Muscle of back (tissue), 11 donors: ENCODE results near the gene MRTFA. TPM values are rescaled to one million over a fixed set of nuclear protein-coding genes. Genes with fewer than 3 reads are reported as not detected.
"Not testable (repeated sequence)": the region's sequence is repeated elsewhere in the genome, so short reads cannot be mapped to it uniquely, and the experiment has no call there.

Source experiments
- DNase-seq, 3 donors: peaks; one replicate each; pipeline versions ENCODE4 v3.0.0 to v3.0.0-alpha.2; 2013
- polyA plus RNA-seq, 10 donors: library from polyadenylated mRNA; unstranded; fragments of 120-200 nt; gene quantifications; one replicate each; pipeline ENCODE4 v1.2.1, GENCODE V29; 2013; ENCODE audit not compliant: insufficient read length in 10 of 10

MRTFA gene
- polyA plus RNA-seq, 10 donors: 20.5 to 30.4 (median 25.6) TPM

DNA sequence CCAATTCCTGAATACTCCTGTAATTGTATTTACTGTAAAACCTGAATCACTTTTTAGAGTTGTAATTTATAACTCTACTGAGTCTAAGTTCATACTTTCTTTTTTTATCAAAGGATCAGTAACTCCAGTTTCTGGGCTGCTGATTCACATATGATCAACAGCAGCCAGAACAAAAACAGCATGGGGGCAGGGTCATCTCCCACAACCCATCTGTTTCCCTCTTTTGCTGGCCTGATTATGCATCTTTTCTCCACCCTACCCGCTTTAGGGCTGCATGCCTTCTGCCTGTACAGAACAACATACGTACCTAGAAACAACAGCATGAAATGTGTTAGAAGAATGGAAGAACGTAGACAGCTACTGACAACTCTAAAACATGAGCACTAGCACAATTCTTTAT, 76.0 kb downstream of the MRTFA start:
- DNase-seq: peak in 1 of 3 donors; percentile 29

DNA sequence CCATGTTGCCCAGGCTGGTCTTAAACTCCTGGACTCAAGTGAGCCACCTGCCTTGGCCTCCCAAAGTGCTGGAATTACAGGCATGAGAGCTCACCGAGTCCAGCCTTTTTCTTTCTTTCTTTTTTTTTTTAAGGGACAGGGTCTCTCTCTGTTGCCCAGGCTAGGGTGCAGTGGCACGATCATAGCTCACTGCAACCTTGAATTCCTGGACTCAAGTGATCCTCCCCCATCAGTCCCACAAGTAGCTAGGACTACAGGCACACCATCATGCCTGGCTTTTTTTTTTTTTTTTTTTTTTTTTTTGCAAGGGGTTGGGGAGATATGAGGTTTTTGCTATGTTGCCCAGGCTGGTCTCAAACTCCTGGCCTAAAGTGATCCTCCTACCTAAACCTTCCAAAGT, 78.5 kb downstream of the MRTFA start:
- DNase-seq: no peak

GRCh38 chr22:40556641-40557040, 79.9 kb downstream of the MRTFA start:
- no peak for DNase-seq

DNA sequence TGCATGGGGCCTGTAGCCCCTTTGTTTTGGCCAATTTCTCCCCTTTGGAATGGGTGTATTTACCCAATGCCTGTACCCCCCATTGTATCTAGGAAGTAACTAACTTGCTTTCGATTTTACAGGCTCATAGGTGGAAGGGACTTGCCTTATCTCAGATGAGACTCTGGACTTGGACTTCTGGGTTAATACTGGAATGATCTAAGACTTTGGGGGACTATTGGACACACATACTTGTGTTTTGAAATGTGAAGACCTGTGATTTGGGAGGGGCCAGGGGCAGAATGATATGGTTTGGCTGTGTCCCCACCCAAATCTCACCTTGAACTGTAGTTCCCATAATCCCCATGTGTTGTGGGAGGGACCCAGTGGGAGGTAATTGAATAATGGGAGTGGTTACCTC, 82.5 kb downstream of the MRTFA start:
- not testable (repeated sequence) for DNase-seq

DNA sequence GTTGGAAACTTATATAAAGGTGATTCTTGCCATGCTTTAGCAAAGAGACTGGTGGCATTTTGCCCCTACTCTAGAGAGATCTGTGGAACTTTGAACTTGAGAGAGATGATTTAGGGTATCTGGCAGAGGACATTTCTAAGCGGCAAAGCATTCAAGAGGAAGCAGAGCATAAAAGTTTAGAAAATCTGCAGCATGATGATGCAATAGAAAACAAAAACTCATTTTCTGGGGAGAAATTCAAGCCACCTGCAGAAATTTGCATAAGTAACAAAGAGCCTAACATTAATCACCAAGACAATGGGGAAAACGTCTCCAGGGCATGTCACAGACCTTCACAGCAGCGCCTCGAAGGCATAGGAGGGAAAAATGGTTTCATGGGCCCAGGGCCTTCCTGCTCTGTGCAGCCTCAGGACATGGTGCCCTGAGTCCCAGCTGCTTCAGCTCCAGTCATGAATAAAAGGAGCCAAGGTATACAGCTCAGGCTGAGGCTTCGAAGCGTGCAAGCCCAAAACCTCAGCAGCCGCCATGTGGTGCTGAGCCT, 83.4 kb downstream of the MRTFA start:
- no peak for DNase-seq

- DNase-seq: no peak
These were observed 84.4 kb downstream of the MRTFA start for GRCh38 chr22:40552070-40552469.

GRCh38 chr22:40547729-40548143, 88.8 kb downstream of the MRTFA start:
- no peak for DNase-seq

GRCh38 chr22:40544758-40545157, 91.8 kb downstream of the MRTFA start:
- DNase-seq: no peak

DNA sequence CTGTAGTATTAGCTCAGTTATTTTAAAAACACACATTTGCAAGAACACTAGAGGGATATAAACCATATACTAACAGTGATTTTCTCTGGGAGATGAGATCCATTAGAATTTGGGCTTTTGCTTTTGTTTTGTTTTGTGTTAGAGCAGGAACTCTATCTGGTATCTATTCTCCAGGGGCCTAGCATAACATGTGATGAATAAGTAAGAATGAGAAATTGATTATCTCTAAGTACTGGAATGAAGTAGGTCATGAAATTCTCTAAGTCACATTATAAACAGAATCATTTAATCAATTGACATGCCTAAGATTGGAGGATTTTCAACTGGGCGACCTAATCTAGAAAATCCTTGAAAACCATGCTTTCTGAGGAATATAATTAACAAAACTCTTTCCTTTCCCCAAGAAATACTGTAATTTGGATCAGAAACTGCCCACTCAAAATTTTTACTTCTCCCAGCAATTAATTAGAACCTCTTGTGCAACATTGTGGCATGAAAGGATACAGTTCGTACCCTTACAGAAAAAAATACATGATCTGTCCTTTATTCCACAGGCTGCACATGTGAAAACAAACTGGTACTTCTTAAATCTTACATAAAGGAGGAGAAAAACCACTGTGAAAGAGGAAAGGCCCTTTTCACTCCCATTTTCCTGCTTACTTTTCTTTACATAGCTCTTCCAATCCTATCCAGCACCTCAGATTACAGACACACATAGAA, 93.5 kb downstream of the MRTFA start:
- DNase-seq: no peak

GRCh38 chr22:40541300-40541699, 95.2 kb downstream of the MRTFA start:
- no peak for DNase-seq

DNA sequence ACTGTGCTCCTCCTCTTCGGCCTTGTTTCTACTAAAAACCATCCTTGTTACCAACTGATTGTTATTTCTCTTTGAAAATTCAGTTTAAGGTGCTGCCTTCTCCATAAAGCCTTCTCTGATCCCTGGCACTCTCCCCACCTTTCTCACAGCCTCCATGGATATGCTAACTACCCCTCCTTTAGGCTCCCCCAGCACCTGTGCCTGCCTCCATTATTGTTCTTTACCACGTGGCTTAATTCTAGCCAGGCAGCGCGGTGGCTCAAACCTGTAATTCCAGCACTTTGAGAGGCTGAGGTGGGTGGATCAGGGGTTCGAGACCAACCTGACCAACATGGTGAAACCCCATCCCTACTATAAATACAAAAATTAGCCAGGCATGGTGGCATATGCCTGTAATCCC, 96.3 kb downstream of the MRTFA start:
- no peak for DNase-seq

GRCh38 chr22:40536149-40536548, 100.4 kb downstream of the MRTFA start:
- not testable (repeated sequence) for DNase-seq

GRCh38 chr22:40535642-40536041, 100.9 kb downstream of the MRTFA start:
- no peak for DNase-seq

GRCh38 chr22:40535189-40535512, 101.4 kb downstream of the MRTFA start:
- no peak for DNase-seq

GRCh38 chr22:40534379-40535188, 101.9 kb downstream of the MRTFA start:
- DNase-seq: peak in 1 of 3 donors; percentile 29

DNA sequence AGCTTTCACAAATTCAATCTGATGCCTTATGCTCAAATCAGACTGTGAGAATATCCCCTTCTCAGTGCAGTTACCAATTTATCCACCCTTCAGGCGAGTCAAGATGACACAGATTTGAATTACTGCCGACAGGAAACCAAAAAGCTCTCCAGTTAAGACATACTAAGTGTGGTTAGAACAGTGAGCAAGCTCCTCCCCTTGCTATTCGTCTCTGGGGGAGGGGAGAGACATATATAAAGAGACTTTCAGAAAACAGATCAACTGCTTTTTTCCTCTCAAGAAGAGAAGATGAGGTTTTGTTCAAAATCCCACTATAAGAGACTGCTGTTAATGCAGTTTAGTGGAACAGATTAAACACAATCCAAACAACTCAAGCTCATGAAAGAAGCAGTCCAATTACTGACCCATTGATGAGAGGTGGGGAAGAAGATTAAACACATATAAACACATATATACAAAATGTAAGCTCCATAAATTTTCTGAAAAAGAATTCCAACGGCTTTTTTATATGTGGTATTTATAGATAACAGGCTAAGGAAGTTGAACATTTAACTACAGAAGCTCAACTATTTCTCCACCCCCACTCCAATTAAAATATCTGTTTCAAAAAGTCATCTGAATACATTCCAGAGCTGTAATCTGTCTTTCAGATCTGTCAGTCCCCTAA, 102.7 kb downstream of the MRTFA start:
- DNase-seq: peak in 2 of 3 donors; percentile 56 to 77

- no peak for DNase-seq
These were observed 104.3 kb downstream of the MRTFA start for GRCh38 chr22:40531951-40532900.

- not testable (repeated sequence) for DNase-seq
These were observed 106.1 kb downstream of the MRTFA start for GRCh38 chr22:40530391-40530790.

- no peak for DNase-seq
These were observed 106.7 kb downstream of the MRTFA start for GRCh38 chr22:40529821-40530220.

DNA sequence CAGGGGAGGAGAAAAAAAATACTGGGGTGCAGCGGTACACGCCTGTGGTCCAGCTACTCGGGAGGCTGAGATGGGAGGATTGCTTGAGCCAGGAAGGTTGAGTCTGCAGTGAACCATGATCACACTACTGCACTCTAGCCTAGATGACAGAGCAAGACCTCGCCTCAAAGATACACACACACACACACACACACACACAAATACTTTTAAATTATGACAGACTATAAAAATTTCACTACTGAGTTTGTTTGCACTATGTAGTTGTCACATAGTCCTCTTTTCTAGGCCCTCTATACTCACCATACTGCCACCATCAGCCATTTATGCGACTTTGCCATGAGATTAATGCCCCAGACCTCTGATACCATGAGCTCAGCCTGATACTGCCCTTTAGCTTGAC, 109.6 kb downstream of the MRTFA start:
- DNase-seq: no peak

DNA sequence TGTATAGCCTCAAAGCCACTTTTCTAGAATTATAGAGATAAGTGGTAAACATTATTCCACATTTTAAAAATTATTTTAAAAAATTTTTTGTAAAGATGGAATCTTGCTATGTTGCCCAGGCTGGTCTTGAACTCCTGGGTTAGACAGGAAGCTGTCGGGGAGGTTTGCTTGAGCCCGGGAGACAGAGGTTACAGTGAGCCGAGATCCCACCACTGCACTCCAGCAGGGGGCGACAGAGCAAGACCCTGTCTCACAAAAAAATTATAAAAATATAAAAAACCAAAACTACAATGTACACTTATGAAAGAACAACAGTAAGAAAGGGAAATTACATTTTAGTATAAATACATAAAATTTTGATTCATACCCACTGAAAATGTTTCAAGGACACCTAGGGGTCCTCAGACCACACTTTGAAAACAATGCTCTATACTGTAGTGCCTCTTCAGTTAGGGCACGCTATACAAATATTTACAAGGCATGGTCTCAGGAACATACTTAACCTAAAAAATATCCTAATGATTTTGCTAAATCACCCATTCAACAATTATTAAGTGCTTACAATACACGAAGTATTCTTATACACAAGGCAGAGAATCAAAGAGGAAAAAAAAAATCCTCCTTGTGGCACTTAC, 111.2 kb downstream of the MRTFA start:
- peak in 1 of 3 donors; percentile 55 for DNase-seq
